RWPE1 (cell line): ENCODE data around the gene TAAR9.

Experiments used
- CTCF ChIA-PET: fragments of 350-600 bp; sonication (Branson Sonifier 250); formaldehyde crosslinking; extraction: SDS; loops from one replicate; lab custom pipeline; 2021; lab: Yijun Ruan, JAX
- POLR2A ChIA-PET: fragments of 400-600 bp; formaldehyde crosslinking; extraction: SDS; loops from one replicate; lab custom pipeline; 2020; ENCODE audit warnings: antibody characterized with exemption; ENCODE audit not compliant: low non-redundant PET; lab: Yijun Ruan, JAX
- DNase-seq: peaks from one replicate; pipeline ENCODE4 v3.0.0; 2012; ENCODE audit warnings: low spot score
- H3K27ac ChIP-seq: fragments of 450-650 bp; 2 replicates; pipeline ENCODE4 v1.5.1; 2017
- CTCF ChIP-seq: fragments of 450-650 bp; conservative IDR thresholded peaks from 2 replicates; pipeline ENCODE4 v1.5.1; 2017; ENCODE audit warnings: low read depth, mild to moderate bottlenecking

The TAAR9 gene

GRCh38 chr6:132494954-132495353 lies 43.1 kb upstream of the TAAR9 start:
- DNase-seq: no peak
- CTCF ChIA-PET: interaction anchor here (0.6 to 1.5 kb wide), 2 partner anchors 11 to 473 kb away, joined by 3 to 5 read pairs; no protein-coding TSS in a partner anchor
- POLR2A ChIA-PET: no interaction called here
- TF ChIP-seq CTCF: no peak
- no peak overlapping the region for H3K27ac ChIP-seq

GRCh38 chr6:132495604-132496079 lies 42.4 kb upstream of the TAAR9 start:
- DNase-seq: no peak
- TF ChIP-seq CTCF: no peak
- ChIA-PET POLR2A (no interaction called here), CTCF (interaction anchor here (1.5 kb wide), 1 partner anchor 11 kb away, joined by 3 read pairs; no protein-coding TSS in a partner anchor)
- no peak overlapping the region for H3K27ac ChIP-seq

GRCh38 chr6:132496519-132497180 lies 41.4 kb upstream of the TAAR9 start:
- no peak for TF ChIP-seq CTCF
- no peak overlapping the region for H3K27ac ChIP-seq
- POLR2A ChIA-PET: no interaction called here
- CTCF ChIA-PET: no interaction called here
- DNase-seq: no peak

- no peak for DNase-seq
- POLR2A ChIA-PET: no interaction called here
- CTCF ChIA-PET: no interaction called here
- no peak for TF ChIP-seq CTCF
- no peak overlapping the region for H3K27ac ChIP-seq
Observed at GRCh38 chr6:132498638-132499037, 39.4 kb upstream of the TAAR9 start.

GRCh38 chr6:132499757-132500156 lies 38.3 kb upstream of the TAAR9 start:
- ChIA-PET POLR2A (interaction anchor here (0.6 kb wide), 1 partner anchor 187 kb away, joined by 3 read pairs; no protein-coding TSS in a partner anchor), CTCF (no interaction called here)
- no peak overlapping the region for H3K27ac ChIP-seq
- TF ChIP-seq CTCF: no peak
- no peak for DNase-seq

GRCh38 chr6:132504757-132505156 lies 33.3 kb upstream of the TAAR9 start:
- H3K27ac ChIP-seq: no peak overlapping the region
- no peak for TF ChIP-seq CTCF
- CTCF ChIA-PET: no interaction called here
- POLR2A ChIA-PET: interaction anchor here (0.7 kb wide), 1 partner anchor 1921 kb away, joined by 25 read pairs; no protein-coding TSS in a partner anchor
- DNase-seq: no peak
